ENCODE data around the gene SMTNL1.

Gene SMTNL1

GRCh38 chr11:57543593-57543992 lies 6.2 kb downstream of the SMTNL1 start:
- no peak for DNase-seq (ENCODE audit: low spot score)
- no peak for FAIRE-seq

GRCh38 chr11:57544566-57544965 lies 7.2 kb downstream of the SMTNL1 start:
- no peak for FAIRE-seq
- no peak for DNase-seq (ENCODE audit: low spot score)

DNA sequence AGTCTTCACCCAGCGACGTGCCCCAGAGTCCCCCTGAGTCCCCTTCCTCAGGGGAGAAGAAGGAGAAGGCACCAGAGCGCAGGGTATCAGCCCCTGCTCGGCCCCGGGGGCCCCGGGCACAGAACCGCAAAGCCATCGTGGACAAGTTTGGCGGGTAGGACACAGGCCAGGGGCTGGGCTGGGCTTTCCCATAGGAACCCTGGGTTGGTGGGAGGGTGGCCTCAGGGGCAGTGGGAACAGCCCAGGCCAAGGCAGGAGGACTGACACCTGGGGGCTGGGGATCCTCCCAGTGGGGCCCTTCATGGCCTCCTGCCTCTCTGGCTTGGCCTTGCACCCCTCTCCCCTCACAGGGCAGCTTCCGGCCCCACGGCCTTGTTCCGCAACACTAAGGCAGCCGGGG lies 8.5 kb downstream of the SMTNL1 start:
- DNase-seq (ENCODE audit: low spot score) (no peak), FAIRE-seq (no peak)

- no peak for FAIRE-seq
- no peak for DNase-seq (ENCODE audit: low spot score)
Observed at GRCh38 chr11:57546451-57546850, 9.1 kb downstream of the SMTNL1 start.

DNA sequence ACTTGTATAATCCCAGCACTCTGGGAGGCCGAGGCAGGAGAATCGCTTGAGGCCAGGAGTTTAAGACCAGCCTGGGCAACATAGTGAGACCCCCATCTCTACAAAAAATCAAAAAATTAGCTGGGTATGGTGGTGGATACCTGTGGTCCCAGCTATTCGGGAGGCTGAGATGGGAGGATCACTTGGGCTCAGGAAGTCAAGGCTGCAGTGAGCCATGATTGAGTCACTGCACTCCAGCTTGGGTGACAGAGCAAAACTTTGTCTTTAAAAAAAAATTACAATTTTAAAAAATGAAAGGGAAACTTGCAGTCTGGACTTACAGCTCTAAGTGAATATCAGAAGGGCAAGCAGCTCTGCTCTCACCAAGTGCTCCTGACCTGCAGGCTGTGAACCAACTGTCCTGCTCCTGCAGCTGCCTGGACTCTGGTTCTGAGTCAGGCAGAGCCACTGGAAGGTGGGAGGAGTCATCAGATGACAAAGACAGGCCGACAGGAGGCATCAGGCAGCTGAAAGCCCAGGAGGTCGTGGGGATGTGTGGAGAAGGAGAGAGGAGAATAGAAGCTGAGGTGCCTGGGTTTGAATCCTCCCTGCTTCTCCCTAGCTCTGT lies 9.6 kb downstream of the SMTNL1 start:
- FAIRE-seq: no peak
- peak; percentile 29 for DNase-seq (ENCODE audit: low spot score)

GRCh38 chr11:57547854-57548377 lies 10.5 kb downstream of the SMTNL1 start:
- DNase-seq (ENCODE audit: low spot score) (no peak), FAIRE-seq (no peak)

- no peak for DNase-seq (ENCODE audit: low spot score)
- FAIRE-seq: no peak
Observed at GRCh38 chr11:57549983-57550382, 12.6 kb downstream of the SMTNL1 start.

GRCh38 chr11:57551941-57552340 lies 14.5 kb downstream of the SMTNL1 start:
- DNase-seq (ENCODE audit: low spot score) (no peak), FAIRE-seq (no peak)

DNA sequence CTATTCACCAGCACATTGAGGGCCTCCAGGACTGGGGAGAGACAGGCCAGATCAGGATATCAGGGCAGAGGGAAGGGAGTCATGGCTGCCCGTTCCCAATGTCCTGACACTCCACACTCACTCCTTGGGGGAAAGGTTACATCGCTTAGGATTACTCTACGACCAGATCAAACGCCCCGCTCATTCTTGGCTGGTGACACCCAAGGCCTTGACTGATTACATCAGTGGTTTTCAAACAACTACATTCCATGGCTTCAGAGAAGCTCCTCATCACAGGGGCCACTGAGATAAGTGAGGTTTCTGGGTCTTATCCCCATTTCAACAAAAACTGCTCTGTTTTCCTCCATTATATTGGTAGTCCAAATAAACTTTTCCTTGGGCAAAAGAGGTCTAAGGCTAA lies 15.1 kb downstream of the SMTNL1 start:
- FAIRE-seq (no peak), DNase-seq (ENCODE audit: low spot score) (no peak)

GRCh38 chr11:57555393-57555792 lies 18.0 kb downstream of the SMTNL1 start:
- no peak for FAIRE-seq
- DNase-seq (ENCODE audit: low spot score): no peak

DNA sequence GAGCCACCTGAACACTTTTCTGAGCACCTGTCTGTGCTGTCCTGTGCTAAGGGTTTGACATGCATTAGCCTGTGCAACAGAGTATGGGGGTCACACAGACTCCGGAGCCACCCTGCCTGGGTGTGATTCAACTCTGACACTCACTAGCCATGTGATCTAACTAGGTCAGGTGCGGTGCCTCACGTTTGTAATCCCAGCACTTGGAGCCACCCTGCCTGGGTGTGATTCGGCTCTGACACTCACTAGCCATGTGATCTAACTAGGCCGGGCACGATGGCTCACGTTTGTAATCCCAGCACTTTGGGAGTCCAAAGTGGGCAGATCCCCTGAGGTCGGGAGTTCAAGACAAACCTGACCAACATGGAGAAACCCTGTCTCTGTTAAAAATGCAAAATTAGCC lies 18.6 kb downstream of the SMTNL1 start:
- FAIRE-seq (no peak), DNase-seq (ENCODE audit: low spot score) (no peak)

- DNase-seq (ENCODE audit: low spot score) (no peak), FAIRE-seq (no peak)
Observed at GRCh38 chr11:57560146-57560545, 22.8 kb downstream of the SMTNL1 start.

GRCh38 chr11:57562596-57562995 lies 25.2 kb downstream of the SMTNL1 start:
- DNase-seq (ENCODE audit: low spot score) (no peak), FAIRE-seq (no peak)

- FAIRE-seq (no peak), DNase-seq (ENCODE audit: low spot score) (no peak)
Observed at GRCh38 chr11:57566005-57566904, 28.9 kb downstream of the SMTNL1 start.

- FAIRE-seq: no peak
- DNase-seq (ENCODE audit: low spot score): no peak
Observed at GRCh38 chr11:57566905-57567514, 29.6 kb downstream of the SMTNL1 start.

DNA sequence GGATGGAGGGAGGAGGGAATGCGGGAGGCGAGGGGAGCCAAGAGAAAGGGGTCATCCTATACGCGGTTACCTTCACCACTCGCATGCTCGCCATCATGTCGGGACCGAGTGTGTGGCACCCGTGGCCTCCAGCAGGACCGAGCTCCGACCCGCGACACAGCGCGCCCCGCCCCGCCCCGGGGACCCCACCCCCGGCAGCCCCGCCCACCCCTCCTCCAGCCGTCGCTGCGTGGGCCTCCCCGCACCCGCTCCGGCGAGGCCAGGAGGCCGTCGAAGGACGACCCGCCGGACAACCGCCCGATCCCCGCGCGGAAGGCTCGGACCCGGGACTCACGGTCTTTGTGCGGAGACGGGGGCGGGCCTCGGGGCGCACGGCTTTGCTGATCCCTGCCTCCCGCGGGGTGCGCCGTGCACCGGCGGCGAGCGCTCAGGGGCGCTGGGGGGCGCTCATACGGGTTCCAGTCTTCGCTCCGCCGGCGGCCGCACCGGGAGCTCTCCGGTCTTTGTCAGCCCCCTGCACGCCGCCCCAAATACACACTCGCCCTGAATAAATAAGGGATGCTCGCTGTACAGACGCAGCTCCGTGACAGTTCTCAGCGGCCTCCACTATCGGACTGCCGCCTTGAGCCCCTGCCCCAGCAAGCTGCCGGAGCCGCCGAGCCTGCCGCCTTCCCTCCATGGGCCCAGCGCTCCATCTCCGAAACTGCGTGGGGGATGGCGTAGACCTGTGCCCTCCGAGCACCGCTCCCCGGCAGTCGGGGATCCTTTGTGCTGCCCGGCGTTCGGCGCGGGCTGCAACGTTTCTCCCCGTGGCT lies 30.3 kb downstream of the SMTNL1 start, which contains the start of gene UBE2L6:
Gene UBE2L6, minus strand, starts transcription at position 158 of the 815 bp plus-strand sequence. Its CDS starts 61 bp downstream, at position 97.
- FAIRE-seq (no peak), DNase-seq (ENCODE audit: low spot score) (peak; percentile 86)

DNA sequence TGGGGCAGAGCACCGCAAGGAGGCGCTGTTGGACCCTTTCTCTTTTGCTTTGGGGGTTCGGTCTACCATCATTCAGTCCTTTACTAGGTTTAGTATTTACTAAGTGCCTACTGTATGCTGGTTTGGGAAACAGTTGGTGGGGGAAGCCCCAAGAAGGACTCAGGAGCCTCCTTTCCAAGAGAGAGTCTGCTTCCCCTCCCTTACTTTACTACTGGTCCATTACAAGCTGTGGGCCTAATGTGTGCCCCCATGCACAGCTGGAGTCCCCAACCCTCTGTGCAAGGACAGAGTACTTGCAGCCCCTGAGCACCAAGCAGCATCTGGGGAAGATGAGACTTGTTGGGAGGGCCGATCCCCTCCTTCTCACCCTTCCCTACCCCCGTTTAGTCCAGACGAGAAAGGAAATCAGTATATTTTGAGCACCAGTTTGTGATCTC lies 31.0 kb downstream of the SMTNL1 start:
- DNase-seq (ENCODE audit: low spot score) (no peak), FAIRE-seq (no peak)

DNA sequence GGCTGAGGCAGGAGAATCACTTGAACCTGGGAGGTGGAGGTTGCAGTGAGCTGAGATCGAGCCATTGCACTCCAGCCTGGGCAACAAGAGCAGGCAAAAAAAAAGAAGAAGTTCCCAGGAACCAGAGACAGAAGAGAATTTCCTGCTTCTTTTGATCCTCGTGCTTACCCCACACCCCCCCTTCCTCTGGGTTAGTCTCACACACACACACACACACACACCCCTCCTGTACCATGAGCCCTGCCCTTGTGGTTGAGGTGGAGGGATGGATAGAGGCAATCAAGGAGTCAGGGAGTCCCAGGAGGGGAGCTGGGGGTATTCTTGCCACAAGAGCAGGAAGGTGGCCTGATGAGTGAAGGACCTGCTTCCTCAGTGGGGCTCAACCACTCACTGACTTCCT lies 34.2 kb downstream of the SMTNL1 start:
- DNase-seq (ENCODE audit: low spot score): no peak
- FAIRE-seq: no peak

DNA sequence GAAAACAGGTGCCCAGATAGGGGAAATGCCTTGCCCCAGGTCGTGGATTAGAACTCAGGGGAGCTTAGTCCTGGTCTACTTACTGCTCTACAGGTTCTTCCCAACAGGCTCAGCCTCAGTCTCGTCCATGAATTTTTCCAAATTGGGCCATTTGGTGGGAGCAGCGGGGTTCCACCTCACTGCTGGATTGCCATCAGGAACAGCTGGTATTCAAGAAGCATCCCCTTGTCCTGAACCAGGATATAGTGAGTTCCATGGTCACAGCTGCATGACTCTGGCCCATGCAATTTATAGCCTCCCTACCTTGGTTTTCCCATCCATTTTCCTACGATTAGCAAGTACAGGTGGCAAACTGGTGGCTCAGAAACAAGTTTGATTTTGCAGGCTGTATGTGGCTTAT lies 36.7 kb downstream of the SMTNL1 start:
- DNase-seq (ENCODE audit: low spot score): no peak
- FAIRE-seq: no peak

DNA sequence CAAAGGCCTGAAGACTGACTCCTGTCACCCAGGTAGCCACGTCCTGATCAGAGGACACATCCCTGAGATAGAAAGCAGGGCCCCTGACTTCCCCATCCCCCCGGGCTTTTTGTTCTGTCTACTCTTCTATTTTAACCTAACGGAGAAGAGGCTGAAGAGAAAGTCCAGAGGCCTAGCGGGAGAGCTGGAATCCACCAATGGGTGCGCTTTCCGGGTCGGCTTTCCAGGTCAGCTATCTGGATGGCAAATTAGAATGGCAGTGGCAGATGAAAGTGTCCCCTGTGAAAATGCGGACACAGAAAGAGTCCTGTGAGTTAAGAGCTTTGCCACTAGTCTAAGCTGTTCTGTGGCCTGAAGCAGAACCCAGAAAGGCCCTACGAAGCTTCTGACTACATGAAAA lies 46.9 kb downstream of the SMTNL1 start:
- DNase-seq (ENCODE audit: low spot score): no peak
- no peak for FAIRE-seq

- FAIRE-seq (no peak), DNase-seq (ENCODE audit: low spot score) (no peak)
Observed at GRCh38 chr11:57585301-57585700, 47.9 kb downstream of the SMTNL1 start.
